Colonic mucosa (tissue), 4 donors: Measurements from ENCODE around the gene KATNBL1. TPM values are rescaled to one million over a fixed set of nuclear protein-coding genes. Genes with fewer than 3 reads are reported as not detected.
"Not testable (repeated sequence)": the region's sequence is repeated elsewhere in the genome, so short reads cannot be mapped to it uniquely, and the experiment has no call there.

Experiments
- DNase-seq: peaks from one replicate; pipeline ENCODE4 v3.0.0-alpha.2; 2020
- H3K27ac ChIP-seq: fragments of 200-600 bp; one replicate; pipeline ENCODE4 v1.8.0; 2021
- H3K27me3 ChIP-seq: fragments of 200-600 bp; one replicate; pipeline ENCODE4 v1.8.0; 2021
- H3K36me3 ChIP-seq: fragments of 200-600 bp; one replicate; pipeline ENCODE4 v1.8.0; 2021
- H3K4me1 ChIP-seq: fragments of 200-600 bp; one replicate; pipeline ENCODE4 v1.8.0; 2021; ENCODE audit warnings: mild to moderate bottlenecking
- H3K4me3 ChIP-seq: fragments of 200-600 bp; one replicate; pipeline ENCODE4 v1.8.0; 2021
- H3K9ac ChIP-seq, 2 donors: one replicate each; pipeline ENCODE4 v1.7.0; 2013; ENCODE audit warnings: control low read depth in 2 of 2, low read depth in 2 of 2, low read length in 2 of 2
- H3K9me3 ChIP-seq: fragments of 200-600 bp; one replicate; pipeline ENCODE4 v1.8.0; 2021
- CTCF ChIP-seq: fragments of 200-600 bp; IDR thresholded peaks from one replicate; pipeline ENCODE4 v1.8.0; 2022; ENCODE audit warnings: antibody characterized with exemption, mild to moderate bottlenecking
- intact Hi-C: fragments of 100-400 bp; cut with DNase I; formaldehyde crosslinking; loops from one replicate; pipeline ENCODE4 v1.14.1; 2022
- total RNA-seq, 2 donors: library from RNA; stranded (reverse); fragmentation: NEBNext Ultra II Directional in 1 of 2; extraction: Animal tissue kit (Norgen Biotek cat#: 25700) in 1 of 2; gene quantifications; one replicate each; pipeline ENCODE4 v1.2.1, GENCODE V29; 2021
- donor health status: healthy.
- donor health status: DM: no; HTN: no; CAD: no.
- donor health status: DM: no; HTN: no; CAD: no.

Gene KATNBL1
- total RNA-seq, 2 donors from 2014 or later = 37.2 to 43.0 TPM

DNA sequence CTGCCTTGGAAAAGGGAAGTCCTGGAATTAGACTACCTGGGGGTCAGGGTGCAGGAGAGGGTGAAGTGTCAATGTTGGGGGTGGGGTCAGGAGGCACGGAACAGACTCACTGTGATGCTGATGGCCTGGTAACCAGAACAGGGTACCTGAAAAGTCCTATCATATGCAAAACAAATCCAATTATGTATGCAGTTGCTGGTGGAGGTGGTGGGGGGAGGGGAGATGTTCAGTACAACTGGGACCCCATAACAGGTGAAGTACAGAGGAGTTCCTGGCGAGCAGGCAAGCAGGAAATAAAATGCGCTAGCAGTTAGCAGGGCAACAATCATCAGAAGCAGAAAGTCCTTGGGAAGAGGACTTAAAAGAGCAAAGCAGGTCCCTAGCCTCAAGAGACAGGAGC, 4.2 kb upstream of the KATNBL1 start:
- TF ChIP-seq CTCF = no peak
- Histone ChIP-seq H3K27me3 (no peaks in the 10 kb centered on the region), H3K4me3 (no peak overlapping the region), H3K4me1 (no peaks in the 10 kb centered on the region), H3K9ac (no peak overlapping the region), H3K27ac (no peak overlapping the region), H3K9me3 (no peaks in the 10 kb centered on the region), H3K36me3 (no peaks in the 10 kb centered on the region)
- intact Hi-C loops = no loop called here
- DNase-seq = no peak

DNA sequence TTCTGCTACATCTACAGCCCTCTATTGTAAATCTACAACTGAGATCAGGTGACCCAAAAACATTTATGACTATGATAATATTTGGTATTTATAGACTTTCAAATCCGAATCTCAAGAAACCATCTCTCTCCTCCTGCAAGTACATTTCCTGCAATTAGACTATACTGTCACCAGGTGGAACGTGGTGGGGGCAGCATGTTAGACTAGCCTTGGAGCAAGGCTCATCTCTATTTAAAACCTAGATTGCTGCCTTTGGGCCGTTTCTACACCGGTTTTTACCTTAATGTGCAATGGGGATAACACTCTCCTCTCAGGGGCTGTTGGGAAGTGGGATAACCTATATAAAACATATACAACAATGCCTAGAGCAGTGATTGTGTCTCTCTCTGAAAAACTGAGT, 3.8 kb upstream of the KATNBL1 start:
- Histone ChIP-seq H3K4me1 (no peaks in the 10 kb centered on the region), H3K9ac (no peak overlapping the region), H3K27me3 (no peaks in the 10 kb centered on the region), H3K36me3 (no peaks in the 10 kb centered on the region), H3K4me3 (no peak overlapping the region), H3K9me3 (no peaks in the 10 kb centered on the region), H3K27ac (no peak overlapping the region)
- no peak for DNase-seq
- intact Hi-C loops = no loop called here
- no peak for TF ChIP-seq CTCF

DNA sequence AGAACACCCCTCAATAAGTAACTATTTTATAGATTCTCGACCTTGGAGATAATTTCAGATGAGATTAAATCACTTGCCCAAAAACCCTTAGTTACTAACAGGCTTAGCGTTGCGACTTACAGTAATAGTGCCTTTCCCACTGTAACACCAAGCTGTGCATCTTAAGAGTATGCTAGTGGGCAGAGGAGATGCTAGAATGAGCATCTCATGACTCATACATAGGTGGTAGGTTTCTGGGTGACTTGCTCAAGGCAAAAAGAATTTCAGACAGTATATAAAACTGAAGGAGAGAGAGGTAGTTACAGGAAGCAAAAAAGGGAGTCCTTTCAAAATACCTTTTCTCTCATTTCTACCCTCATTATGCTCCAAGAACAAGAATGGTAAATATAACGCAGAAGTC, 3.9 kb downstream of the KATNBL1 start:
- Histone ChIP-seq H3K9me3 (no peaks in the 10 kb centered on the region), H3K4me1 (no peaks in the 10 kb centered on the region), H3K4me3 (no peak overlapping the region), H3K36me3 (no peaks in the 10 kb centered on the region), H3K27me3 (no peaks in the 10 kb centered on the region), H3K27ac (no peak overlapping the region), H3K9ac (no peak overlapping the region)
- DNase-seq = no peak
- TF ChIP-seq CTCF = no peak
- intact Hi-C loops = no loop called here

DNA sequence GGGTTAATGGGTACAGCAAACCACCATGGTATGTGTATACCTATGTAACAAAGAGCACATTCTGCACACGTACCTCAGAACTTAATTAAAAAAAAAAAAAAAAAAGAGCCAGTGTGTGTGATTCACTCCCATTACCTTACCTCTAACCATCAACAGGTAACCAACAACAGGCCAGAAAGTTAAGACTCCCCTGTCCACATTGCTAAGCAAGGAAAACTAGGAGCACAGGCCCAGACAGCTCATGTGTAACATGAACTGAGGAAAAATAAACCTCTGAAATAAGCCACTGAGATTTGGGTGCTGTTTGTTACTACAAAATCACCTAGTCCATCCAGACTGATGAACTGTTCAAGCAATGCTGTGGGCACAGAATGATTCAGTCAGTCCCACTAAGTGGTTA, 6.0 kb downstream of the KATNBL1 start:
- Histone ChIP-seq H3K4me1 (no peaks in the 10 kb centered on the region), H3K9me3 (no peaks in the 10 kb centered on the region), H3K27me3 (no peaks in the 10 kb centered on the region), H3K27ac (no peak overlapping the region), H3K9ac (no peak overlapping the region), H3K36me3 (no peaks in the 10 kb centered on the region), H3K4me3 (no peak overlapping the region)
- intact Hi-C loops = no loop called here
- no peak for TF ChIP-seq CTCF
- DNase-seq = no peak

DNA sequence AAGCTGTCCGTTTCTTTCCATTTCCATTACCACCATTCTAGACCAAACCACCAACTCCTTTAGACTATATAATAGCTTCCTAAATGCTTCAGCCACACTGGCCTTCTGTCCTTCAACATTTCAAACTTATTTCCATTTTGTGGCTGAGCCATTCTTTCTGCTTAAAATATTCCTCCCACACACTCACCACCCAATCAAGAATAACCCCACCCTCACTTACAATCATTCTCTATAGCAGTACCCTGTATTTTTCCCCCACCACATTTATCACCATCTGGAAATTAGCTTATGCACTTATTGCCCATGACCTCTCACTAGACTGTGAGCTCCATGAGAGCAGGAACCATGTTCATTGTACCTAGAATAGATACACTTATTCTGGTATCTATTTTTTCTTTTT, 6.6 kb downstream of the KATNBL1 start:
- no peak for TF ChIP-seq CTCF
- intact Hi-C loops = no loop called here
- H3K27me3 ChIP-seq = no peaks in the 10 kb centered on the region
- H3K27ac ChIP-seq = no peak overlapping the region
- no peak overlapping the region for H3K9ac ChIP-seq
- no peaks in the 10 kb centered on the region for H3K9me3 ChIP-seq
- no peaks in the 10 kb centered on the region for H3K4me1 ChIP-seq
- no peak overlapping the region for H3K4me3 ChIP-seq
- DNase-seq = no peak
- no peaks in the 10 kb centered on the region for H3K36me3 ChIP-seq

- H3K36me3 ChIP-seq, H3K27ac ChIP-seq, H3K9ac ChIP-seq, intact Hi-C loops, H3K9me3 ChIP-seq, H3K27me3 ChIP-seq, DNase-seq, H3K4me1 ChIP-seq, H3K4me3 ChIP-seq: not testable (repeated sequence)
These were observed 16.6 kb downstream of the KATNBL1 start for GRCh38 chr15:34193272-34193671.
